HepG2 (cell line): ENCODE measurements around the gene ITGB2. TPM values are rescaled to one million over a fixed set of nuclear protein-coding genes. Genes with fewer than 3 reads are reported as not detected.

Source experiments
- ARNT2 ChIP-seq: sonication (generic); formaldehyde crosslinking; IDR thresholded peaks from 2 replicates; pipeline ENCODE4 v1.8.0; 2022; ENCODE audit warnings: mild to moderate bottlenecking, low read depth, missing genetic modification reagents, moderate library complexity
- ESRRA ChIP-seq: sonication (generic); formaldehyde crosslinking; IDR thresholded peaks from 2 replicates; pipeline ENCODE4 v1.5.1; 2020; ENCODE audit warnings: mild to moderate bottlenecking, low read depth, missing genetic modification reagents
- HBP1 ChIP-seq: IDR thresholded peaks from 2 replicates; pipeline ENCODE4 v1.6.1; 2016; ENCODE audit warnings: low read depth, control low read depth
- ZFP90 ChIP-seq: sonication (generic); formaldehyde crosslinking; IDR thresholded peaks from 2 replicates; pipeline ENCODE4 v1.8.0; 2022; ENCODE audit warnings: missing genetic modification reagents, mild to moderate bottlenecking, inconsistent platforms, borderline replicate concordance
- ZNF121 ChIP-seq: sonication (generic); formaldehyde crosslinking; IDR thresholded peaks from 2 replicates; pipeline ENCODE4 v1.5.0; 2020; ENCODE audit warnings: mild to moderate bottlenecking, missing genetic modification reagents
- ZNF318 ChIP-seq: sonication (generic); formaldehyde crosslinking; IDR thresholded peaks from 2 replicates; pipeline ENCODE4 v1.4.0; 2020; ENCODE audit warnings: mild to moderate bottlenecking, missing genetic modification reagents
- ZNF407 ChIP-seq: sonication (generic); formaldehyde crosslinking; IDR thresholded peaks from one replicate; pipeline ENCODE4 v1.5.1; 2020; ENCODE audit warnings: mild to moderate bottlenecking, missing genetic modification reagents; ENCODE audit errors: not compliant biosample characterization
- polyA plus RNA-seq, 8 experiments: library from polyadenylated mRNA; depleted of rRNA in 3 of 8; stranded (reverse) in 7 of 8; unstranded in 1 of 8; fragments of >200 nt; fragmentation: Illumina TruSeq in 4 of 8; extraction: Trizol in 4 of 8; gene quantifications; 2 replicates each; pipeline versions ENCODE4 v1.2.1 to v1.2.3, GENCODE V29; 2011 to 2016; ENCODE audit warnings: low read depth in 4 of 8, missing spikeins in 1 of 8, mixed read lengths in 1 of 8; ENCODE audit not compliant: insufficient read depth in 1 of 8
- total RNA-seq, 5 experiments: library from RNA; depleted of rRNA; stranded (reverse); fragments of >200 nt; fragmentation: Illumina TruSeq; extraction: Trizol; gene quantifications; 2 replicates each; pipeline ENCODE4 v1.2.3, GENCODE V29; 2016; ENCODE audit warnings: low read depth in 1 of 5

Gene ITGB2
- total and polyA plus RNA-seq, 2 of the 13 experiments (the other 11 are each of a cell fraction or from before 2014, with no cell fraction given), result 4.2 to 18.0 TPM

DNA sequence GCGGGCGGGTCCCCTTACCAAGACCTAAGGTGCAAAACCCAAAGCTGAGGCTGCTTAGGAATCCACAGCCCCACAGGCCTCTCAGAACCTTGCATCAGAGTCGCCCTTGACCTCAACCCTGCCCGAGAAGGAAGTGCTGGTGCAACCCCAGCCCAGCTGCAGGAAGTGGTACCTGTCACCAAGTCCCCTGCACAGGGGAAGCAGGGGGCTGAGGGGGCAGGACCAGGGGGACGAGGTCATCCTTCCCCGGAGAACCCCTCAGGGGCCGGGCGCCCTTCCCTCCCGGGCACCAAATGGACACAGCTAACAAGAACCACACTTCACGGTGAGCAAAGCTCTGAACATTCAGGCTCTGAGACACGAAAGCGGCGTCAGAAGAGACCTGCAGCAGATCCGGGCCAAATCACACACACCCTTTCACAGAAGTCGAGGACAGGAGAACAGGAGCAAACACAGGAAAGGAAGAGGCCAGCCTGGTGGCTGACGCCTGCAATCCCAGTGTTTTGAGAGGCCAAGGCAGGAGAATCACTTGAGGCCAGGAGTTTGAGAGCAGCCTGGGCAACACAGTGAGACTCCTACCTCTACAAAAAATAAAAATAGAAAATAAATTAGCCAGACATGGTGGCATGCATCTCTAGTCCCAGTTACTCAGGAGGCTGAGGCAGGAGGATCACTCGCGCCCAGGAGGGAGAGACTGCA lies 6.4 kb downstream of the ITGB2 start (continued):
- TF ChIP-seq ZNF407 (CRISPR knock-in tag) (peak; percentile 46), ZFP90 (CRISPR knock-in tag) (no peak), HBP1 (CRISPR knock-in tag) (no peak), ARNT2 (CRISPR knock-in tag) (0 out of 2 replicates have a peak, but pooled peaks have one; percentile 35), ESRRA (CRISPR knock-in tag) (peak; percentile 75; the same call in 1 of the 2 replicates), ZNF121 (CRISPR knock-in tag) (peak; percentile 90), ZNF318 (CRISPR knock-in tag) (no peak)
